GM12801 (cell line): ENCODE data around the gene ADGRV1.

Experiments used
- TF ChIP-seq, protein P1 (sequence below): IDR thresholded peaks from one replicate; pipeline ENCODE4 v1.5.1; 2011; ENCODE audit warnings: control low read depth; ENCODE audit not compliant: insufficient read length; ENCODE audit errors: extremely low read depth

ADGRV1 gene

DNA sequence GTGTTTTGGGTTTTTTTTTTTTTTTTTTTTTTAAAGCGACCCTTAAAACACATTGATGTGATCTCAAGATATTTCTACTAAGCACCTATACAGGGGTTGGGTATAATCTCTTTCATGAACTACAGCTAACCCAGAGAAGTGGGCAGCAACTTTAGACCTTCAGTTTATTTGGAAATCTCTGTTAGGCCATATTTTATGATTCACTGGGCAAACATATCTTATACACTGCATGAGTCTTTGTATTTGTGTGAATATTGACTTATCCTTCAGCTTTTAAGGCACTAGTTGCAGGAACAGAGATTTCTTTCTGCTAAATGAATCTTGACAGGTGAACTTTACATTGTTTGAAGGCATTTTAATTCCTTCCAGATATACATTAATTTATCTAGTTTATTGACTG lies 630.2 kb downstream of the ADGRV1 start:
- TF ChIP-seq, protein P1, sequence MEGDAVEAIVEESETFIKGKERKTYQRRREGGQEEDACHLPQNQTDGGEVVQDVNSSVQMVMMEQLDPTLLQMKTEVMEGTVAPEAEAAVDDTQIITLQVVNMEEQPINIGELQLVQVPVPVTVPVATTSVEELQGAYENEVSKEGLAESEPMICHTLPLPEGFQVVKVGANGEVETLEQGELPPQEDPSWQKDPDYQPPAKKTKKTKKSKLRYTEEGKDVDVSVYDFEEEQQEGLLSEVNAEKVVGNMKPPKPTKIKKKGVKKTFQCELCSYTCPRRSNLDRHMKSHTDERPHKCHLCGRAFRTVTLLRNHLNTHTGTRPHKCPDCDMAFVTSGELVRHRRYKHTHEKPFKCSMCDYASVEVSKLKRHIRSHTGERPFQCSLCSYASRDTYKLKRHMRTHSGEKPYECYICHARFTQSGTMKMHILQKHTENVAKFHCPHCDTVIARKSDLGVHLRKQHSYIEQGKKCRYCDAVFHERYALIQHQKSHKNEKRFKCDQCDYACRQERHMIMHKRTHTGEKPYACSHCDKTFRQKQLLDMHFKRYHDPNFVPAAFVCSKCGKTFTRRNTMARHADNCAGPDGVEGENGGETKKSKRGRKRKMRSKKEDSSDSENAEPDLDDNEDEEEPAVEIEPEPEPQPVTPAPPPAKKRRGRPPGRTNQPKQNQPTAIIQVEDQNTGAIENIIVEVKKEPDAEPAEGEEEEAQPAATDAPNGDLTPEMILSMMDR: no peak

DNA sequence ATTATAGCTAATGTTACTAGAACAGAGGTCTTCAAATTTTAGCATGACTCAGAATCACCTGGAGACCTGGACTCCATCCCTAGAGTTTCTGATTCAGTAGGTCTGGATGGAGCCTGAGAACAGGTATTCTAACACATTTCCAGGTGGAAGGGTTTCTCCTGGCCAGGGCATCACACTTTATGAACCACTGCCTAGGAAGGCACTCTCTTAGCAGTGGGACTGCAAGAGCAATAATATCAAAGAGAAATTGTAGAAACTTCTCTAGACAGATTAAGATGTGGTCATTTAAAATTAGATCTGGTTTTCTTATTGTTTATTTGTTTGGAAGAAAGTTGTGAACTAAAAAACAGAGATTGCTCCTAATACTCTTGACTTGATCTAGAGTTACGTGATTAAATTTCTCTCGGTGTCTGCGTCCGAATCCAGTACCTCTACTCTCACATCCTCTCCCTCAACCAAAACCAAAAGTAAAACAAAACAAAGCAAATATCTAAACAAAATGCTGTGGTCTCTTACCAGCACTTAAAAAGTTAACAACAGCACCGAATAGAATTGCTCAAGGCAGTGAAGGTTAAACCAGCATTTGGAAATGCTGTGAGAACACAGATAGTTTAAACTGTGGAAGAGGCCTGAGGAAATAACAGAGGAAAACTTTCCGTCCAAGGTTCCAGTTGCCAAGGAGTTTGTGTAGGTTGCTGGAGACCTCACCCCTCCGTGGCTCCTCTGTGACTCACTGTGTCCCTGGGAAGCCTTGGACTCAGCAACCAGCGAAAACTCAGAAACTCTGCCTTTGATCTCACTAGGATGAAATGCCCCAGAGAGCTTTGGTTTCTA lies 631.1 kb downstream of the ADGRV1 start:
- TF ChIP-seq, protein P1: no peak

DNA sequence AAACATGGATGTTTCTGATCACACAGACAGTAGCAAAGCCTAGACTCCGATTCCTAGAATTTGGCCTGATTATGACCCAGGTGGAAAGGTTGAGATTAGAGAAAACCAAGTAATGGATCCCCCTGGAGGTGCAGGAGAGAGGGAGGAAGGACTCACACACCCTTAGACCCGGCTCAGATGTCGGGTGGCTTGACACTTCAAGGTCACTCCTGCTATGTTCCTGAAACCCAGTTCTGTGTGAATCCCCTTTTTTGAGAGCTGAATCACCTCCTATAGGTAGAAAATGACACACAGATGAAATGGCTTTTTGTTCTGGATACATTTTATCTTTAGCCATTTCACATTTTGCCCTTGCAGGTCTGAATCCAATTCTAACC lies 631.7 kb downstream of the ADGRV1 start:
- TF ChIP-seq, protein P1: no peak

DNA sequence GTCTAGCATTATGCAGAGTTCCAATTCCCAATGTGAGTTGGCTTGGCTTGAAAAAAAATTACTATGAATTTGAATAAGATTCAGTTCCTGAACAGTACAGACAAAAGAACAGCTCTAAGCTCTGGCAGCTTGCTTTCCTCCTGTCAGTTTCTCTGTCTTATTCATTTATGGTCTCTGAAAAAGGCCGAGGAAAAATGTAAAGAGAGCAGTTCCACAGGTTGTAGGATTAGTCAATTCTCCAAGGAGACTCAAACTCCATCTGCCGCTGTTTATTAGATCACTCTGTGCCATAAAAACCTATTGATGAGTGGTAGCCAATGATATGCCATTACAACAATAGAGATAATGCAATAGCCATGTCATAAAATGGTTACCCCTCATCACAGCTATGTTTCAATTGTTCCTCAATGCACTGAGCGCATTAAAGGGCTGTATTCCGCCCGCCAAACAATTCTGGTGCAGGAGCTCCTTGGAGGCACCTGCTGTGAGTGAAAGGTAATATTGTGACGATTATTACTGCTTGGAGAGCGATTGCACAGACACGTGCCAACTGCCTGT lies 636.3 kb downstream of the ADGRV1 start:
- TF ChIP-seq, protein P1: no peak

DNA sequence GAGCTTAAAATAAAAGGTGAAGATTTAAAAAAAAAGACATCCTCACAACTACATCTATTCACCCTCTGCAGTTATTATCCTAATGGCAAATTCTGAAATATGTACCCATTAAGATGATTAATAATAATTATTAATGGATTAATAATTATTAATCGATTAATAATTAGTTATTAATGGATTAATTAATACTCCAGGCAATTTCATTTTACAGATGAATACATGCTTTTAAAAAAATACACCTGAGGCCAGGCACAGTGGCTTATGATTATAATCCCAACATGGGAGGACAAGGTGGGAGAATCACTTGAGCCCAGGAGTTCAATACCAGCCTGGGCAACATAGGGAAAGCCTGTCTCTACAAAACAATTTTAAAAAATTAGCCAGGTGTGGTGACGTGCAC lies 642.1 kb downstream of the ADGRV1 start:
- TF ChIP-seq, protein P1: no peak

DNA sequence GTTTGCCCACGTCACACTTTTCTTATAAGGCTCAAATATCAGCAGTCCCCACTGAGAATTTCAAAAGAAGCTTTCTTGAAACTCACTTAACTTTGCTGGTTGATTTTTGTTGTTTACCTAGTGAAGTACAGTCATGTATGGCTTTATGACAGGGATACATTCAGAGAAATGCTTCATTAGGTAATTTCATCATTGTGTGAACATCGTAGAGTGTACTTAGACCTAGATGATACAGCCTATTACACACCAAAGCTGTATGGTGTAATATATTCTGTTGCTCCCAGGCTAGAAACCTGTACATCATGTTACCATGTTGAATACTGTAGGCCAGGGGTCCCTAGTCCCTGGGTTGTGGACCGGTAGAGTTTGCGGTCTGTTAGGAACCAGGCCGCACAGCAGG lies 647.5 kb downstream of the ADGRV1 start:
- TF ChIP-seq, protein P1: no peak

DNA sequence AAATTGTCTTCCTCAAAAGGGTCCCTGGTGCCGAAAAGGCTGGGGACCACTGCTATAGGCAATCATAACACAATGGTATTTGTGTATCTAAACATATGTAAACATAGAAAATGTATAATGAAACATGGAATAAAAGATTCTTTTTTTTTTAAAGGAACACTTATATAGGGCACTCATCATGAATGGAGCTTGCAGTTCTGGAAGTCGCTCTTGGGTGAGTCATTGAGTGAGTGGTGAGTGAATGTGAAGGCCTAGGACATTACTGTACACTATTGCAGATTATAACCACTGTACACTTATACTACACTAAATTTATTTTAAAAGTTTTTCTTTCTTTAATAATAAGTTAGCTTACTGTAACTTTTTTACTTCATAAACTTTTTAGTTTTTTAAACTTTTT lies 648.1 kb downstream of the ADGRV1 start:
- TF ChIP-seq, protein P1: no peak
